HepG2 (cell line): ENCODE data around the gene PML. TPM values are rescaled to one million over a fixed set of nuclear protein-coding genes. Genes with fewer than 3 reads are reported as not detected.

Experiments used
- AGO1 ChIP-seq: fragments of 200-400 bp; formaldehyde crosslinking; IDR thresholded peaks from 2 replicates; pipeline ENCODE4 v1.6.1; 2017; ENCODE audit warnings: mild to moderate bottlenecking, low read depth, low read length, moderate library complexity; ENCODE audit not compliant: poor library complexity, severe bottlenecking
- HHEX ChIP-seq: IDR thresholded peaks from 2 replicates; pipeline ENCODE4 v1.6.1; 2016; ENCODE audit warnings: control low read depth
- HNF4G ChIP-seq, 2 experiments: sonication (generic) in 1 of 2; formaldehyde crosslinking in 1 of 2; IDR thresholded peaks; 2 replicates each; pipeline versions ENCODE4 v1.4.0 to v1.6.1; 2011 to 2020; ENCODE audit warnings: borderline replicate concordance in 2 of 2, low read depth in 2 of 2, mild to moderate bottlenecking in 2 of 2, low read length in 1 of 2, missing genetic modification reagents in 1 of 2, moderate library complexity in 1 of 2
- PATZ1 ChIP-seq: sonication (generic); formaldehyde crosslinking; IDR thresholded peaks from 2 replicates; pipeline ENCODE4 v1.4.0; 2020; ENCODE audit warnings: missing genetic modification reagents
- SMARCE1 ChIP-seq: fragments of 450-650 bp; IDR thresholded peaks from 2 replicates; pipeline ENCODE4 v1.6.1; 2017; ENCODE audit warnings: borderline replicate concordance
- SNAI1 ChIP-seq: sonication (generic); formaldehyde crosslinking; IDR thresholded peaks from 2 replicates; pipeline ENCODE4 v1.5.0; 2020; ENCODE audit warnings: mild to moderate bottlenecking, missing genetic modification reagents, borderline replicate concordance
- SRSF1 ChIP-seq: fragments of 200-400 bp; formaldehyde crosslinking; optimal IDR thresholded peaks from 2 replicates; pipeline ENCODE3; 2017; ENCODE audit warnings: mild to moderate bottlenecking, low read depth, low read length, moderate library complexity
- ZBTB2 ChIP-seq: sonication (generic); formaldehyde crosslinking; IDR thresholded peaks from 2 replicates; pipeline ENCODE4 v1.8.0; 2022; ENCODE audit warnings: low read depth, missing genetic modification reagents
- ZBTB33 ChIP-seq: sonication (generic); formaldehyde crosslinking; IDR thresholded peaks from 2 replicates; pipeline ENCODE4 v1.4.0; 2020; ENCODE audit warnings: missing genetic modification reagents
- ZBTB44 ChIP-seq: sonication (generic); formaldehyde crosslinking; IDR thresholded peaks from 2 replicates; pipeline ENCODE4 v1.4.0; 2020; ENCODE audit warnings: missing genetic modification reagents
- ZBTB46 ChIP-seq: sonication (generic); formaldehyde crosslinking; IDR thresholded peaks from 2 replicates; pipeline ENCODE4 v1.4.0; 2020; ENCODE audit warnings: mild to moderate bottlenecking, missing genetic modification reagents, borderline replicate concordance
- ZFP36L2 ChIP-seq: sonication (generic); formaldehyde crosslinking; IDR thresholded peaks from 2 replicates; pipeline ENCODE4 v1.4.0; 2020; ENCODE audit warnings: missing genetic modification reagents
- ZNF256 ChIP-seq: sonication (generic); formaldehyde crosslinking; conservative IDR thresholded peaks from 2 replicates; pipeline ENCODE4 v1.4.0; 2020; ENCODE audit warnings: missing genetic modification reagents
- ZNF264 ChIP-seq: sonication (generic); formaldehyde crosslinking; IDR thresholded peaks from 2 replicates; pipeline ENCODE4 v1.4.0; 2020; ENCODE audit warnings: missing genetic modification reagents
- ZNF337 ChIP-seq: sonication (generic); formaldehyde crosslinking; IDR thresholded peaks from 2 replicates; pipeline ENCODE4 v1.5.1; 2020; ENCODE audit warnings: missing genetic modification reagents, low read depth, mild to moderate bottlenecking, borderline replicate concordance
- ZNF552 ChIP-seq: sonication (generic); formaldehyde crosslinking; IDR thresholded peaks from 2 replicates; pipeline ENCODE4 v1.9.0; 2022; ENCODE audit warnings: missing genetic modification reagents, mild to moderate bottlenecking, borderline replicate concordance
- ZNF619 ChIP-seq: sonication (generic); formaldehyde crosslinking; IDR thresholded peaks from 2 replicates; pipeline ENCODE4 v1.4.0; 2020; ENCODE audit warnings: mild to moderate bottlenecking, missing genetic modification reagents
- ZNF672 ChIP-seq: sonication (generic); formaldehyde crosslinking; IDR thresholded peaks from 2 replicates; pipeline ENCODE4 v1.8.1; 2022; ENCODE audit warnings: missing genetic modification reagents
- ZNF772 ChIP-seq: sonication (generic); formaldehyde crosslinking; IDR thresholded peaks from 2 replicates; pipeline ENCODE4 v1.5.0; 2020; ENCODE audit warnings: mild to moderate bottlenecking, missing genetic modification reagents
- ZSCAN30 ChIP-seq: sonication (generic); formaldehyde crosslinking; IDR thresholded peaks from 2 replicates; pipeline ENCODE4 v1.5.0; 2020; ENCODE audit warnings: mild to moderate bottlenecking, missing genetic modification reagents
- polyA plus RNA-seq, 8 experiments: library from polyadenylated mRNA; depleted of rRNA in 3 of 8; stranded (reverse) in 7 of 8; unstranded in 1 of 8; fragments of >200 nt; fragmentation: Illumina TruSeq in 4 of 8; extraction: Trizol in 4 of 8; gene quantifications; 2 replicates each; pipeline versions ENCODE4 v1.2.1 to v1.2.3, GENCODE V29; 2011 to 2016; ENCODE audit warnings: low read depth in 4 of 8, missing spikeins in 1 of 8, mixed read lengths in 1 of 8; ENCODE audit not compliant: insufficient read depth in 1 of 8
- total RNA-seq, 5 experiments: library from RNA; depleted of rRNA; stranded (reverse); fragments of >200 nt; fragmentation: Illumina TruSeq; extraction: Trizol; gene quantifications; 2 replicates each; pipeline ENCODE4 v1.2.3, GENCODE V29; 2016; ENCODE audit warnings: low read depth in 1 of 5

Gene PML
- total and polyA plus RNA-seq, 2 of the 13 experiments (the other 11 are each of a cell fraction or from before 2014, with no cell fraction given): 2.9 to 3.9 TPM

GRCh38 chr15:73950831-73951561 lies 43.5 kb upstream of the PML start (continued):
- TF ChIP-seq ZNF337 (CRISPR knock-in tag) (no peak), ZNF619 (CRISPR knock-in tag) (no peak), SRSF1 (no peak), ZNF672 (no peak), PATZ1 (no peak), ZNF552 (CRISPR knock-in tag) (no peak), ZFP36L2 (CRISPR knock-in tag) (no peak), ZBTB44 (CRISPR knock-in tag) (no peak), ZBTB2 (CRISPR knock-in tag) (no peak), SMARCE1 (no peak), AGO1 (no peak), ZSCAN30 (CRISPR knock-in tag) (no peak), ZNF256 (CRISPR knock-in tag) (no peak), ZNF772 (CRISPR knock-in tag) (no peak), HNF4G (IDR thresholded peaks at IDR 0.05; ENCODE audit: borderline replicate concordance, low read depth, low read length) (no peak), HNF4G (CRISPR knock-in tag; IDR thresholded peaks at IDR 0.05; ENCODE audit: borderline replicate concordance, low read depth) (no peak), SNAI1 (CRISPR knock-in tag) (no peak), HHEX (CRISPR knock-in tag) (no peak), ZNF264 (no peak), ZBTB46 (no peak), ZBTB33 (CRISPR knock-in tag) (no peak)
